KMS-11 (cell line): ENCODE data around the gene ZGLP1.
A peak's percentile ranks its signal among the peaks of the same experiment; 100 is the strongest.

Experiments used
- H2AFZ ChIP-seq: fragments of 200-600 bp; sonication (generic); 2 replicates; pipeline ENCODE4 v1.6.1; 2016; ENCODE audit warnings: antibody characterized with exemption, mixed run types, low read depth
- H3K27ac ChIP-seq: fragments of 200-600 bp; sonication (generic); 2 replicates; pipeline ENCODE4 v1.6.1; 2016; ENCODE audit warnings: mild to moderate bottlenecking, mixed run types
- H3K27me3 ChIP-seq: fragments of 200-600 bp; sonication (generic); 2 replicates; pipeline ENCODE4 v1.6.1; 2017; ENCODE audit warnings: mild to moderate bottlenecking, low read depth, mixed run types, moderate library complexity; ENCODE audit not compliant: insufficient read depth
- H3K36me3 ChIP-seq: fragments of 200-600 bp; sonication (generic); 2 replicates; pipeline ENCODE4 v1.6.1; 2017; ENCODE audit warnings: mild to moderate bottlenecking, mixed run types; ENCODE audit not compliant: insufficient read depth
- H3K4me1 ChIP-seq: fragments of 200-600 bp; sonication (generic); 2 replicates; pipeline ENCODE4 v1.6.1; 2016; ENCODE audit warnings: mild to moderate bottlenecking, low read depth, mixed run types; ENCODE audit not compliant: poor library complexity, severe bottlenecking
- H3K4me2 ChIP-seq: fragments of 200-600 bp; sonication (generic); 2 replicates; pipeline ENCODE4 v1.7.0; 2016; ENCODE audit warnings: mild to moderate bottlenecking, mixed run types
- H3K4me3 ChIP-seq: fragments of 200-600 bp; sonication (generic); IDR thresholded peaks from 2 replicates; pipeline ENCODE4 v1.6.1; 2017; ENCODE audit warnings: low read depth, low read length, mixed read lengths; ENCODE audit not compliant: insufficient read depth
- H3K79me2 ChIP-seq: fragments of 200-600 bp; sonication (generic); 2 replicates; pipeline ENCODE4 v1.6.1; 2016; ENCODE audit warnings: low read depth, mixed run types; ENCODE audit not compliant: insufficient read depth
- H3K9ac ChIP-seq: fragments of 200-600 bp; sonication (generic); 2 replicates; pipeline ENCODE4 v1.6.1; 2016; ENCODE audit warnings: mild to moderate bottlenecking, mixed run types
- H4K20me1 ChIP-seq: fragments of 200-600 bp; sonication (generic); 2 replicates; pipeline ENCODE4 v1.6.1; 2016; ENCODE audit warnings: mild to moderate bottlenecking, mixed run types; ENCODE audit not compliant: insufficient read depth
- CTCF ChIP-seq: fragments of 200-600 bp; sonication (generic); conservative IDR thresholded peaks from 2 replicates; pipeline ENCODE4 v1.6.1; 2017; ENCODE audit warnings: low read depth, mild to moderate bottlenecking, antibody characterized with exemption, low read length, moderate library complexity, mixed read lengths

ZGLP1 gene

GRCh38 chr19:10278935-10279334 is 30.7 kb downstream of the ZGLP1 start:
- no peak overlapping the region for H3K27ac ChIP-seq
- no peak overlapping the region for H3K4me3 ChIP-seq
- peaks cover 4% of the 10 kb centered on the region for H3K4me1 ChIP-seq
- TF ChIP-seq CTCF: no peak
- H3K36me3 ChIP-seq: no peaks in the 10 kb centered on the region
- no peak overlapping the region for H3K9ac ChIP-seq
- H3K27me3 ChIP-seq: no peaks in the 10 kb centered on the region
- H3K4me2 ChIP-seq: no peak overlapping the region
- H2AFZ ChIP-seq: no peak overlapping the region
- H4K20me1 ChIP-seq: no peaks in the 10 kb centered on the region
- no peaks in the 10 kb centered on the region for H3K79me2 ChIP-seq

- no peak overlapping the region for H3K4me2 ChIP-seq
- no peak overlapping the region for H3K27ac ChIP-seq
- H4K20me1 ChIP-seq: no peaks in the 10 kb centered on the region
- H3K4me1 ChIP-seq: peaks cover 4% of the 10 kb centered on the region
- H3K9ac ChIP-seq: no peak overlapping the region
- no peak for TF ChIP-seq CTCF
- H3K36me3 ChIP-seq: no peaks in the 10 kb centered on the region
- no peaks in the 10 kb centered on the region; the same call in 1 of the 2 replicates for H3K79me2 ChIP-seq
- no peak overlapping the region for H2AFZ ChIP-seq
- no peak overlapping the region for H3K4me3 ChIP-seq
- H3K27me3 ChIP-seq: no peaks in the 10 kb centered on the region
Observed at GRCh38 chr19:10277795-10278589, 31.6 kb downstream of the ZGLP1 start.

GRCh38 chr19:10274589-10274988 is 35.0 kb downstream of the ZGLP1 start:
- Histone ChIP-seq H3K9ac (no peak overlapping the region), H3K27me3 (no peaks in the 10 kb centered on the region), H4K20me1 (no peaks in the 10 kb centered on the region), H2AFZ (no peak overlapping the region), H3K79me2 (no peaks in the 10 kb centered on the region; the same call in 1 of the 2 replicates), H3K36me3 (no peaks in the 10 kb centered on the region), H3K27ac (no peak overlapping the region), H3K4me1 (peaks cover 23% of the 10 kb centered on the region), H3K4me3 (no peak overlapping the region), H3K4me2 (no peak overlapping the region)
- TF ChIP-seq CTCF: no peak

- Histone ChIP-seq H2AFZ (peak overlapping the region; percentile 78; the same call in 1 of the 2 replicates), H3K79me2 (no peaks in the 10 kb centered on the region; the same call in 1 of the 2 replicates), H3K4me1 (peaks cover 25% of the 10 kb centered on the region), H3K36me3 (no peaks in the 10 kb centered on the region), H4K20me1 (no peaks in the 10 kb centered on the region), H3K27ac (peak overlapping the region; percentile 58), H3K4me3 (no peak overlapping the region), H3K9ac (peak overlapping the region; percentile 64; the same call in 1 of the 2 replicates), H3K4me2 (peak overlapping the region; percentile 67; the same call in 1 of the 2 replicates), H3K27me3 (no peaks in the 10 kb centered on the region)
- no peak for TF ChIP-seq CTCF
Observed at GRCh38 chr19:10271543-10272086, 38.0 kb downstream of the ZGLP1 start.
